Raji (cell line): ENCODE measurements around the gene CCDC138.

Source experiments
- POLR2A ChIP-seq: IDR thresholded peaks from 2 replicates; pipeline ENCODE4 v1.6.1; 2011; ENCODE audit warnings: low read depth, low read length, control low read depth; ENCODE audit not compliant: insufficient read depth

Gene CCDC138

GRCh38 chr2:108919571-108920373, 133.2 kb downstream of the CCDC138 start:
- TF ChIP-seq POLR2A, result no peak

- TF ChIP-seq POLR2A, result no peak
Measured at GRCh38 chr2:108920686-108921085, 134.1 kb downstream of the CCDC138 start.

- no peak for TF ChIP-seq POLR2A
Measured at GRCh38 chr2:108921096-108922030, 134.8 kb downstream of the CCDC138 start.

- TF ChIP-seq POLR2A, result no peak
Measured at GRCh38 chr2:108922141-108922915, 135.8 kb downstream of the CCDC138 start.

- TF ChIP-seq POLR2A, result no peak
Measured at GRCh38 chr2:108923019-108923700, 136.6 kb downstream of the CCDC138 start.

- no peak for TF ChIP-seq POLR2A
Measured at GRCh38 chr2:108923736-108924579, 137.4 kb downstream of the CCDC138 start.

- TF ChIP-seq POLR2A, result no peak
Measured at GRCh38 chr2:108924580-108925251, 138.1 kb downstream of the CCDC138 start.

GRCh38 chr2:108925286-108925685, 138.7 kb downstream of the CCDC138 start:
- no peak for TF ChIP-seq POLR2A

GRCh38 chr2:108925735-108926134, 139.2 kb downstream of the CCDC138 start:
- no peak for TF ChIP-seq POLR2A
